OCI-LY7 (cell line): ENCODE measurements around the gene S100Z.

ENCODE experiments used
- EZH2phosphoT487 ChIP-seq: fragments of 200-600 bp; sonication (generic); IDR thresholded peaks from 2 replicates; pipeline ENCODE4 v1.6.1; 2018; ENCODE audit warnings: low read depth, borderline replicate concordance, mild to moderate bottlenecking, mixed run types, antibody characterized with exemption, low read length, moderate library complexity, mixed read lengths
- TF ChIP-seq, protein P1 (sequence below): fragments of 200-600 bp; sonication (generic); conservative IDR thresholded peaks from 2 replicates; pipeline ENCODE4 v1.5.1; 2014; ENCODE audit warnings: mild to moderate bottlenecking, antibody characterized with exemption, low read length, moderate library complexity, mixed read lengths

- TF ChIP-seq, protein P1, sequence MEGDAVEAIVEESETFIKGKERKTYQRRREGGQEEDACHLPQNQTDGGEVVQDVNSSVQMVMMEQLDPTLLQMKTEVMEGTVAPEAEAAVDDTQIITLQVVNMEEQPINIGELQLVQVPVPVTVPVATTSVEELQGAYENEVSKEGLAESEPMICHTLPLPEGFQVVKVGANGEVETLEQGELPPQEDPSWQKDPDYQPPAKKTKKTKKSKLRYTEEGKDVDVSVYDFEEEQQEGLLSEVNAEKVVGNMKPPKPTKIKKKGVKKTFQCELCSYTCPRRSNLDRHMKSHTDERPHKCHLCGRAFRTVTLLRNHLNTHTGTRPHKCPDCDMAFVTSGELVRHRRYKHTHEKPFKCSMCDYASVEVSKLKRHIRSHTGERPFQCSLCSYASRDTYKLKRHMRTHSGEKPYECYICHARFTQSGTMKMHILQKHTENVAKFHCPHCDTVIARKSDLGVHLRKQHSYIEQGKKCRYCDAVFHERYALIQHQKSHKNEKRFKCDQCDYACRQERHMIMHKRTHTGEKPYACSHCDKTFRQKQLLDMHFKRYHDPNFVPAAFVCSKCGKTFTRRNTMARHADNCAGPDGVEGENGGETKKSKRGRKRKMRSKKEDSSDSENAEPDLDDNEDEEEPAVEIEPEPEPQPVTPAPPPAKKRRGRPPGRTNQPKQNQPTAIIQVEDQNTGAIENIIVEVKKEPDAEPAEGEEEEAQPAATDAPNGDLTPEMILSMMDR = no peak
- no peak for TF ChIP-seq EZH2phosphoT487
Measured at GRCh38 chr5:76861612-76862011, 11.8 kb downstream of the S100Z start.
